GM21576 (cell line): ENCODE results near the gene HMCN2.

Experiments used
- ATAC-seq: cut with Tn5 transposase; IDR thresholded peaks from one replicate; pipeline ENCODE4 v1.9.1; 2021; ENCODE audit warnings: mild to moderate bottlenecking, moderate library complexity; ENCODE audit not compliant: unreplicated experiment

The HMCN2 gene

DNA sequence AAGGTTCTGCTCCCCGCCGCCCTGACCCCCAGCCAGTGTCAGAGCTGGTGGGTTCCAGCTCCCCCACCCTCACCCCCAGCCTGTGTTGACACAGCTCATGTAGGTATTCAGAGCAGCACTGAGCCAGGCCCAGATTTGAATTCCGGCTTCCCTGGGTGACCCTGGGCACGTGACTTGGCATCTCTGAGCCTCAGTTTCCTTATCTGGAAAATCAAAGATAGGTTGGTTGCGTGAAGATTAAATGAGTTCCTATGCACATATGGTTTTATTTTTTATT is 42.0 kb downstream of the HMCN2 start:
- no peak for ATAC-seq

GRCh38 chr9:130308081-130308571 is 42.6 kb downstream of the HMCN2 start:
- ATAC-seq = no peak

DNA sequence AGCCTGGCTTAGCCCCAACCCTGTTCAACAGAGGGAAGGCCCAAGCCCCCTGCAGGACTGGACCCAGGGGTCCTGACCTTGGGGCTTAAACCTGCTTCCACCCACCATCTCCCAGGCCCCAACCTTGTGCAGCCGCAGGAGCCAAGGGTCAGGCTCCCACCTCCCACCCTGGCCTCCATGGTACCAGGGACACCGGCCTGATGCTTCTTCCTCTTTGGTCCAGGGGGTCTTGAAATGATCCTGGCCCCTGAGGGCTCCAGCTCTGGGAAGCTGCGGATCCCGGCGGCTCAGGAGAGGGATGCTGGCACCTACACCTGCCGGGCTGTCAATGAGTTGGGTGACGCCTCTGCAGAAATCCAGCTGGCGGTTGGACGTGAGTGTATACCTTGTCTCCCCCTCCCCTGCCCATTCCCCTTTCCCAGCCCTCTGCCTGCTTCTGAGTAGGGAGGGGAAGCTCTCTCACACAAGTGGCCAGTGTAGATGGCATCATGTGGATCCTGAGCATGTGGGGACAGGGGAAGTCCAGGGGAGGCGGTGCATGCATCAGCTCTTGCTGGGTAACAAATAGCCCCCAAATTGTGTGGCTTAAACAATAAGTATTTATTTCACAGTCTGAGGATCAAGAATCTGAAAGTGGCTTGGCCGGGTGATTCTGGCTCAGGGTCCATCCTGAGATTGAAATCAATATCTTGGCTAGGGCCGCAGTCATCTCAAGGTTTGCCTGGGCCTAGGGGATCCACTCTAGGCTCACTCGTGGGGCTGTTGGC is 44.3 kb downstream of the HMCN2 start:
- no peak for ATAC-seq

DNA sequence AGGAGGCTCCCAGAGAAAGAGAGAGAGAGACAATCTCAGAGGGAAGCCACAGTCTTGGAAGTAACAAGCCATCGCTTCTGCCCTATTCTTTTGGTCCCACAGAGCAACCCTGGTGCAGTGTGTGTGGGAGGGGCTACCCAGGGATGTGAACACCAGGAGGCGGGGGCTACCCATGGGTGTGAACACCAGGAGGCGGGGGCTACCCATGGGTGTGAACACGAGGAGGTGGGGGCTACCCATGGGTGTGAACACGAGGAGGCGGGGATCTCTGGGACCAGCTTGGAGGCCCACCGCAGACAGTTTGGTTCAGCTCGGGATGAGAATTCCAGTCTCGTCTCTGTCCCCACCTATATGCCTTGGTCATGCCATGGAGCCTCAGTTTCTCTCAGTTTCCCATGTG is 44.9 kb downstream of the HMCN2 start:
- no peak for ATAC-seq

- no peak for ATAC-seq
Observed at GRCh38 chr9:130311003-130311402, 45.4 kb downstream of the HMCN2 start.

- no peak for ATAC-seq
Observed at GRCh38 chr9:130311408-130312140, 46.0 kb downstream of the HMCN2 start.

- no peak for ATAC-seq
Observed at GRCh38 chr9:130313103-130313858, 47.7 kb downstream of the HMCN2 start.

DNA sequence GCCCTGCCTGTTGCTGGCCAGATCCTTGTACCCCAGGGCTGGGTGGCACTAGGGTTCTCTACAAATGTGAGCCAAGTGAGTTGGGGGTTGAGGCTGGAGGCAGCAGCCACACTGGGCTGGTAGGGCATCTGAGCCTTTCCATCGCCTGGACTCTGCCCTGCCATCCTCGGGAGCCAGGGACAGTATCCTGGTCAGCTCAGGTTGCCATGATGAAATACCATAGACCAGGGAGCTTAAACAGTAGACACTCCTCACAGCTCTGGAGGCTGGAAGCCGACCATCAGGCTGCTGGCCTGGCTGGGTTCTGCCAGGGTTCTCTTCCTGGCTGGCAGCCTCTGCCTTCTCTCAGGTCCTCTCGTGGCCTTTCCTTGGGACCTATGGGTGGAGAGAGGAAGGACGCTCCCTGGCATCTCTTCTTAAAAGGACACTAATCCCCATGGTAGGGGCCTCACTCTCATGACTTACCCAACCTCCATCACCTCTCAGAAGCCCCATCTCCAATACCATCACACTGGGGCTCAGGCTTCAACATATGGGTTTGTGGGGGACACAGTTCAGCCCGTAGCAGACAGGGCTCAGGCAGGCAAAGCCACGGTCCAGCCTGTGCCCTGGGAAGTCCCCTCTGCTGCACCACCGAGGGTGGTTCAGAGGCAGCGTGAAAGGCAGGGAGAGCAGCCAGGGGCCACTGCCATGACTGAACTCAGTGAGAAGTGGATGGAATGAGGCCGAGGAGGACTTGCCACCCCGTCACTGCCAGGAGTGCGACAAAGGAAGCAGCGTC is 50.1 kb downstream of the HMCN2 start:
- ATAC-seq = no peak

- no peak for ATAC-seq
Observed at GRCh38 chr9:130316430-130316829, 50.9 kb downstream of the HMCN2 start.

DNA sequence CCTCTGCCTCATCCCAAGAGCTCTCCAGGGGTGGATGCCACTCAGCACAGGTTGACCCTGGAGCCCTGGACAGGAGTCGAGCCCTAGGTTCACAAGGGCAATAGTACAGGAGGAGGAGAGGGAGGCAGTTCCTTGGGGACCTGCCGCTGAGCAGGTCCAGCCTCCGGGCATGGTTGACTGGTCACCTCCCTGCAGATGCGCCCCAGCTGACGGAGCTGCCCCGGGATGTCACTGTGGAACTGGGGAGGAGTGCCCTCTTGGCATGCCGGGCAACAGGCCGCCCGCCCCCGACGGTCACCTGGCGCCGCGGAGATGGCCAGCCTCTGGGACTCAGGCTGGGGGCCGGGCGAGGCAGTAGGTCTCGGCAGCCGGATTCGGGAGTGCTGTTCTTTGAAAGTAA is 53.7 kb downstream of the HMCN2 start:
- no peak for ATAC-seq

- no peak for ATAC-seq
Observed at GRCh38 chr9:130319944-130320712, 54.6 kb downstream of the HMCN2 start.

DNA sequence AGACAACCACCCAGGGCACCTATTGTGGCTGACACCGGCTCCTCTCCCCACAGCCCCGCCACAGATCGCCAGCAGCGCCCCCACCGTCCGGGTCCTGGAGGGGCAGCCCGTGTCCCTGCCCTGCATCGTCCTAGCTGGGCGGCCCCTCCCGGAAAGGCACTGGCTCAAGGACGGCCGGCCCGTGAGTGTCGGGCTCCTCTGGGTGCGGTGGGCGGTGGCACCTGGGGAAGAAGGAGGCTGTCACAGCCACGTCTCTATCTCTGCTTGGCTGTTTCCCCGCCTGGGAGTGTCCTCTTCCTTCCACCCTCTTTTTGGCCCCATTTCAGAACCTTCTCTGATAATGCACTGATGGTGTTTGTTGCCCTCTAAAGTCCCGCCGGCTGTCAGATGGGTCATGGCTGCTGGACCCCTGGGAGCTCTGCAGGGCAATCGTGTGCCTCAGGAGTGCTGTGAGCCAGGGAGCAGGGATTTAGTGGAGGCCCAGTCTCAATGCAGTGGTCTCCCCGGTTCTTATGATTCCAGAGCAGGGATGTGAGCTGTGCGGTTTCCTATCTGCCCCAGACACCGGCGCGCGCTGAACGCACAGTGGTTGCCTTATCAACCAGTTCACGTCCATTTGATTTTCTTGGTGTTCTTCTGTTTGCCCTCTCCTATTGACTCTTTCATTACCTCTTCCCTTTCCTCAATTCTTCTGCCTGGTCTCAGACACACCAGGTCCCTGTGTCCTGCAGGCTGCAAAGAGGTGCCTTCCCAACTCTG is 55.3 kb downstream of the HMCN2 start:
- no peak for ATAC-seq

DNA sequence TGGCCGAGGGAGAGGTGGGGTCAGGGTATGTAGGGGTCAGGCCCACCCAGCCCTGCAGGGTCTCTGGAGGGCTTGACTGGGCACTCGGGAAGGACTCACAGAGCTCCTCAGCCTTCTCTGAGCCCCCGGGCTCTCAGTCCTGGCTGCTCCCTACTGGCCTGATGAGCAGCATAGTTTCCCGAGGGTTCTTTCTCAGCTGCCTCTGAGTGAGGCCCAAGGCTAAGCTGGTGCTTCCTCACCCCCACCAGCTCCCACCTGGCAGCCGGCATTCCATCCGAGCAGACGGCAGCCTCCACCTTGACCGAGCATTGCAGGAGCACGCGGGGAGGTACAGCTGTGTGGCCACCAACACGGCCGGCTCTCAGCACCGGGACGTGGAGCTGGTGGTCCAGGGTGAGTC is 56.0 kb downstream of the HMCN2 start:
- no peak for ATAC-seq

GRCh38 chr9:130323051-130323745 is 57.6 kb downstream of the HMCN2 start:
- no peak for ATAC-seq

DNA sequence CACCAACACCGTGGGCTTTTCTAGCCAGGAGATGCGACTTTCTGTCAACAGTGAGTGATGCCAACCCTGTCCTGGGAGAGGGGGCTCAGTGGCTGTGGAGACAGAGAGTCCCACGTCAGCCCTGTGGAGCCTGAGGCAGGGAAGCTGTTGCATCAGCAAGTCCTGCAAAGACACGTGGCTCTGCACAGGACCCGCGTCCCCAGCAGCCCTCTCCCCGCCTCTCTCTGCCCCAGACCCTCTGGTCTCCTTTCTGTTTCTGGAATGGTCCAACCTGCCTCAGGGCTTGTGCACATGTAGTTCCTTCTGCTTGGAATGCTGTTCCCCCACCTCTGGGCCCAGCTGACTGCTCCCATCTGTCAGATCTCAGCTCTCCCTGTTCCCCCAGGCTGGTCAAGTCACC is 60.4 kb downstream of the HMCN2 start:
- ATAC-seq = no peak

DNA sequence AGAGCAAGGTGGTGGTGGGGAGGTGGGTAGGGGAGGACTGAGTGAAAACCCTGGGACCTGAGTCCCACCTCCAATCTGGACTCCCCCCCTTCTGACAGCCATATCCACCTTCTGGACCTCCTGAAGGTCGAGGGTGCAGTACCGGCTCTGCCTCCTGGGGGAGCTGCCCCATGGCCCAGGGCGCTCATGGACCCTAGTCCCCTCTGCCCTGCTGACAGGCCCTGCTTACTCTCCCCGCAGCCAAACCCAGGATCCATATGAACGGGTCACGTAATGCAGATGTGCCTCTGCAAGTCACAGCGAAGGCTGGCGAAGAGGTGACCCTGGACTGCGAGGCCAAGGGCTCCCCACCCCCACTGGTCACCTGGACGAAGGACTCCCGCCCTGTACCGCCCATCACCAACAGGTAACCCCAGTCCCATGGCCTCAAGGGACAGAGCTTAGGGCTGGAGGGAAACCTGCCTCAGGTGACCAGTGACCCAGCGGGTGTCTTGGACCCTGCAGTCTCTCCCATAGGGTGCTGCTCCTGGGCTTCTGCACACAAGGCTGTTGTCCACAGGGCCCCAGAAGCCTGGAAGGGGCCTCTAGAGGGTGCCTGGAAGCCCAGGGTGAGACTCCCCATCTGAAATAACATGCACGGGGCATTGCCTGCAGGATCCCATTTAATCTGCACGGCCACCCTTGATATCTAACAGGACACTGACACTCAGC is 61.7 kb downstream of the HMCN2 start:
- ATAC-seq = no peak

DNA sequence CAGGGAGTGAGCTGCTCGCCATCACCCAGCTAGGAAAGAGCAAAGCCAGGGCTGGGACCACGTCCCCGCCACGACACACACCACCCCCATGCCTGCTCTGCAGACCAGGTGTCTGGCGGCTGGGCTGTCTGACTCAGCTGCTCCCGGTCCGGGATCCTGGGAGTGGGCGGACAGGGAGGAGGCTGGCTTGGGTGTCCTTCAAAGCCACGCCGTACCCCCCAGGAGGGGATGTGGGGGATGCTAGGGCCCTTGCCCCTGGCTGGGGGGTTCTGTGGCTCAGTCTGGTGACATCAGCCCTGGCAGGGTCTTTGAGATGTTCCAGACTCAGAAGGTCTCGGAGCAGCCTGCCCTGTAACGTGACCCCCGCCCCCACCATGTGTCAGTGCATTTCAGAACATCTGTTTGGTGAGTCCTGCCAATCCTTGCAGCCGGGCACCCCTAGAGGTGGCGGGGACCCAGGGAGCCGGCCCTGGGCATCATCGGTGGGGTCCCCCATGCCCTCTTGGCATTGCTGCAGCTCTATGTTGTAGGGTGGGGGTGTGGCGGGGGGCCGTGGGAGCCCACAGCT is 62.3 kb downstream of the HMCN2 start:
- no peak for ATAC-seq

DNA sequence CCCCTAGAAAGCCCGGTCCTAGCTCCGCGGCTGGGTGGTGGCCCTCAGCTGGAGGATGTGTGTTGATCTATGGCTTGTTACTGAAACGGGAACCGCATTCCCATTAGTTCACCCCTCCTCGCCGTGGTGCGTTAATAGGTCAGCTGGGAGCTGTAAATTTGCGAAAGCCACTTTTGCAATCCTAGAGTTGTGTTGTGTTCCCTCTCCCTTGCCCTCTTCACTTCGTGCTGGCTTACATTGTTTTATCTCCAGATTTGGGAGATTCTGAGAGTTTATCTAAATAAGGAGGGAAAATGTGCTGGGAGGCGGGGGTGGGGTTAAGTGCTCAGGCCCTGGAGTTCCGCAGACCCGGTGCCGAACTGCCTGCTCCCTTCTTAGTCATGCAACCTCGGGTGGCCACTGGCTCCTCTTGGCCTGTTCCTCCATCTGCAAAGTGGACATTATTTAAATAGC is 62.8 kb downstream of the HMCN2 start:
- ATAC-seq = no peak
